NOMO-1 treated with dmso at 0.1 percent for 144 hours (cell line): Measurements from ENCODE around the gene PDSS2.
A peak's percentile ranks its signal among the peaks of the same experiment; 100 is the strongest.
"Not testable (repeated sequence)": the region's sequence is repeated elsewhere in the genome, so short reads cannot be mapped to it uniquely, and the experiment has no call there.

Experiments
- DNase-seq: peaks from one replicate; lab custom pipeline; 2025; ENCODE audit not compliant: unreplicated experiment; lab: John Stamatoyannopoulos, UW

The PDSS2 gene

DNA sequence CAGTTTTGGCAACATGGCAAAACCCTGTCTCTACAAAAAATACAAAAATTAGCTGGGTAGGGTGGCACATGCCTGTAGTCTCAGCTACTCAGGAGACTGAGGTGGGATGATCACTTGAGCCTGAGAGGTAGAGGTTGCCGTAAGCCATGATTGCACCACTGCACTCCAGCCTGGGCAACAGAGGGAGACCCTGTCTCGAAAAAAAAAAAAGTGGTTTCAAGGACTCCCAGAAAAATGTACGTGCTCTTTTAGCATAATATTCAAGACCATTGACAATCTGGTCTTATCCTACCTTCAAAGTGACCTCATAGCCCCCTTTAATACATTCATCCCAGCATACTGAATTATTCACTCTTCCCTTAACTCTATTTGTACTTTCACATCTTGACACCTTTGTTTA is 16.0 kb upstream of the PDSS2 start:
- DNase-seq: not testable (repeated sequence)

DNA sequence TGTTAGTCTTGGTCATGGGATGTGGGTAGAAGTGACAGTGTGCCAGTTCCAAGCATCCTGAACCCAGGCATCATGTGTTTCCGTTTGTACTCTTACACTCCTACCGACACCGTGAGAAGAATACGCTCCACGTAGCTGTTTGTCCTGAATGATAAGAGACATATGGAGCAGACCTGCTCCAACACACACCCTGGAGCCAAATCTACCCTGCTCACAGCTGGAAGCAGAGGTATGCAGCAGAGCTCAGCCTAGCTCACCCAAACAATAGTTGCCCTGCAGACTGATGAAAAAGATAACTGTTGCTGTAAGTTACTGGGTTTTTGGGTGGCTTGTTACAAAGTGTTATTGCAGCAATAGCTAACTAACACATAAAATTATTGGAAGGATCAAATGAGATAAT is 14.3 kb upstream of the PDSS2 start:
- no peak for DNase-seq

DNA sequence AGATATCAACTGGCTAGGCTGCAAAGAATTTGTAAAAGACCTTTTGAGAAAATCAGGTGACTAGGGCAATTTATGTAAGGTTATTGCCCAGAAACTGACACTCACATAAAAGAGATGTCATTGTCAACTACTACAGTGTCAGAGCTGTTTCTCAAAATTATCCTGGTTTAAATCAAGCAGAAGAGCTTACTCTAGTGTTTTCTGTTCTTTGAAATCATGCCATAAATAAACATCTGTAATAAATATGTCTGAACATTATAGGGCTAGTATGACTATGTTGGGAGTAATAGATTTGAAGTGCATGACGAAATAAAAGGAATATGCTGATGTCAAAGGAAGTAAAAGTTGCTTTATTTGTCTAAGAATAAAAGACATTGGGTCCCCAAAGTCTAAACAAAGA is 11.0 kb upstream of the PDSS2 start:
- DNase-seq: no peak

DNA sequence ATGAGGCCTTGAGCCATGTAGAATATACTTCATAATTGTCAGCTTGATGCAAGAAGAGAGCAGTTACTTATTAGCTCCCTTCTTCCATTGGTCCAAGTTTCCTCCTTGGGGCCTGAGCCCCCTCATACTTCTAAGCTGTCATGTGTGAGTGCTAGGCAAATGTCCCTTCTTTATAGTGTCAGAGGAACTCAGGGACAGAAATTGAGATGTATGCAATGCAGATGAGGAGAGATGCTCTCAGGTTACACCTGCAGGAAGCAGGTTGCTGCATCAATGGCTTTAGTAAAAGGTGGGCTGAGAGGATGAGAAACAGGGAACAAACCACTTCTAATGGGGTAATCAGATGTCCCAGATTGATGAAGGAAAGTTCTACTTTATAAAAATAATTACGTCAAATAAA is 6.7 kb upstream of the PDSS2 start:
- DNase-seq: no peak

DNA sequence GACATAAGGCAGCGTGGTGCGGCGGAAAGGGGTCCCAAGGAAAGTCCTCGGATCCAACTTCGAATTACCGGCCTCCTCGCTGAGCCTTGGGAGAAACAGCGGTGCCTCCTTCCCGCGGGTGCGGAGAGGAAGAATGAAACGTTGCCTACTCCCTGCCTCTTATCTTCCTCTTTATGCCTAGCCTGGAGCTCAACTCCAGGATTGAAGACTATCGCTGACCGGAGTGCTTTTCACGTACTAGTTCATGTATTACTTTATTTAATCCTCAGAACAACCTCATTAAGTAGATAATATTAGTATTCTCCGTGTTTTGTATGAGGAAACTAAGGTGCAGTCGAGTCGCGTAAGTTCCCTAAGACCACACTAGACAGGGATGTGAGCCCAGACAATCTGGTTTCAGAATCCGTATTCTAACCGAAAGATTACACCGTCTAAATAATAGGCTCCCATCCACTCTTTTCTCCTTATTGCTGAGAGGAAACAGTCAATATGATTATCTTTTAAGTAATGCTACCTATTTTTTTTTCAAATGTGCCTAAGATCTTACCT is 793 bp upstream of the PDSS2 start:
- DNase-seq: peak; percentile 68

DNA sequence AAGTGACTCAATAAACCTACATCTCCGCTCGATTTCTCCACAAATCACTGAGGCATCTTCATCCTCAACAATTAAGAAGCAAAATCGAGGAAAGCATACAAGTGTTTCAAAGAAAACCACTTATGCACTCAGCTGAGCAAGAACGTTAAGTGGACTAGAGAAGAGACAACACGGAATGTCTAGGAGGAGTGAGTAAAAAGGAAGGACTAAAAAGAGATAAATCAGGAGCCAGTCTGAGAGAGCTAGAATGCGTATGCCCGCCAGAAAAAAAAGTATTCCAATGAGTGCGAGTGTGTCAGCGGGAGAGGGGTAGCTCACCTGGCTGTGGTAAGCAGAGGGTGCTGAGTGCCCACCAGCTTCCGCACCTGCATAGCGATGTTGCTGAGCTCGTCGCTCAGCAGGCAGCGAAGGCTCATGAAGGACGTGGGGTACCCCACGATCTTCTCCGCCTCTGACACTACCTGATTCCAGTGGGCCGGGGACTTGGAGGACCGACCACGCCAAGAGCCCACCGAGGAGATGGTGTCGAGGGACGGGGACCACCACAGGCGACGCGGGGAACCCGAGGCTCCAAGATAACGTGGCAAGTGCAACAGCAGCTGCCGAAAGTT is 587 bp downstream of the PDSS2 start:
- DNase-seq: no peak

DNA sequence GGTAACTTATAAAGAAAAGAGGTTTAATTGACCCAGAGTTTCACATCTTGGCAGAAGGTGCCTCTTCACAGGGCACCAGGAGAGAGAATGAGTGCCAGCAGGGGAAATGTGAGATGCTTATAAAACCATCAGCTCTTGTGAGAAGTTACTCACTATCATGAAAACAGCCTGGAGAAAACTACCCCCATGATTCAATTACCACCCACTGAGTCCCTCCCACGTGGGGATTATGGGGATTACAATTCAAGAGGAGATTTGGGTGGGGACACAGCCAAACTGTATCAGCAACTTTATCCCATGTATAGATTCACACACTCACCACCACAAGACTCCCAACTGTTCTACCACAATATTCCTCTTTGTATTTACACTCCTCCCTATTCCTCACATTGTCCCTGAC is 10.6 kb downstream of the PDSS2 start:
- DNase-seq: no peak

DNA sequence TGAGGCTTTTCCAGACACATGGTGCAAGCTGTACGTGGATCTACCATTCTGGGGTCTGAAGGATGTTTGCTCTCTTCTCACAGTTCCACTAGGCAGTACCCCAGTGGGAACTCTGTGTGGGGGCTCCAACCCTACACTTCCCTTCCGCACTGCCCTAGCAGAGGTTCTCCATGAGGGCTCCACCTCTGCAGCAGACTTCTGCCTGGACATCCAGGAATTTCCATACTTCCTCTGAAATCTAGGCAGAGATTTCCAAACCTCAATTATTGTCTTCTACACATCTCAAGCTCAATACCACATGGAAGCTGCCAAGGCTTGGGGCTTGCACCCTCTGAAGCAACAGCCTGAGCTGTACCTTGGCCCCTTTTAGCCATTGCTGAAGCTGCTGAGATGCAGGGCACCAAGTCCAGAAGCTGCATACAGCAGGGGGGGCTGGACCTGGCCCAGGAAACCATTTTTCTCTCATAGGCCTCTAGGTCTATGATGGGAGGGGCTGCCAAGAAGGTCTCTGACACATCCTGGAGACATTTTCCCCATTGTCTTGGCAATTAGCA is 11.6 kb downstream of the PDSS2 start:
- no peak for DNase-seq

DNA sequence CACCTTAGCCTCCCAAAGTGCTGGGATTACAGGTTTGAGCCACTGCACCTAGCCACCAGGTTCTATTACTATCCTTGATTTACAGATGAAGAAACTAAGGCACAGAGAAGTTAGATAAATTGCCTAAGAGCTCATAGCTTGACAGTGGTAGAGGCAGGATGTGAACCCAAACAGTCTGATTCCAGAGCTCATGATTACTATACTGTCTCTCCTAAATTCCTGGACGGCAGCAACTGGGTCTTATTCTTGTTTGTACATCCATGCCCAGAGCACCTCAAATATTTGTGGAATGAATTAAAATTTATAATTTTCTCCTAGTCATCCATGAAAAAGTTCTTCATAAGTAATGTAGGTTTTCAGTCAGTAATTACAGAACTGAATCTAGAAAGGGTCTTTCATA is 15.1 kb downstream of the PDSS2 start:
- DNase-seq: no peak

DNA sequence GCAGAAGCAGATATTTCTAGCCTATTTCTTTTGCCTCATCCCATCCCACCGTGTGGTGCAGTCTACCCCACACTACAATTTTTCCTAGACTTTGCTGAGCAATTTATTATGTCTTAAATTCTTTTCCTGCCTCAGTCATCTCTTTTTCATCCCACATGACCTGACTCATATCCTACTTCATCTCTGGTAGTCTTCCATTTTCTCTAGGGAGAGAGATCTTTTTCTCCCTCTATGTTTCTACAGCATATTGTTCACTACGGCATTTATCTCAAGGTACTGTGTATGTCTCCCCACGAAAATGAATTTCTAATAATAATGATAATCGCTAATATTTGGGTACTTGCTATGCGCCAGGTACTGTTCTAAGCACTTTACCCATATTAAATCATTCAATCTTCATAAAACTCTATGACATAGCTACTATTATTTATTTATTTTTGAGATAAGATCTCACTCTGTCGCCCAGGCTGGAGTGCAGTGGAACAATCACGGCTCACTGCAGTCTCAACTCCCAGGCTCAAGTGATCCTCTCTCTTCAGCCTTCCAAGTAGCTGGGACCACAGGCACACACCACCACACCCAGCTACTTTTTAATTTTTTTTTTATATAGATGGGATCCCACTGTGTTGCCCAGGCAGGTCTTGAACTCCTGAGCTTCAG is 15.6 kb downstream of the PDSS2 start:
- DNase-seq: no peak

DNA sequence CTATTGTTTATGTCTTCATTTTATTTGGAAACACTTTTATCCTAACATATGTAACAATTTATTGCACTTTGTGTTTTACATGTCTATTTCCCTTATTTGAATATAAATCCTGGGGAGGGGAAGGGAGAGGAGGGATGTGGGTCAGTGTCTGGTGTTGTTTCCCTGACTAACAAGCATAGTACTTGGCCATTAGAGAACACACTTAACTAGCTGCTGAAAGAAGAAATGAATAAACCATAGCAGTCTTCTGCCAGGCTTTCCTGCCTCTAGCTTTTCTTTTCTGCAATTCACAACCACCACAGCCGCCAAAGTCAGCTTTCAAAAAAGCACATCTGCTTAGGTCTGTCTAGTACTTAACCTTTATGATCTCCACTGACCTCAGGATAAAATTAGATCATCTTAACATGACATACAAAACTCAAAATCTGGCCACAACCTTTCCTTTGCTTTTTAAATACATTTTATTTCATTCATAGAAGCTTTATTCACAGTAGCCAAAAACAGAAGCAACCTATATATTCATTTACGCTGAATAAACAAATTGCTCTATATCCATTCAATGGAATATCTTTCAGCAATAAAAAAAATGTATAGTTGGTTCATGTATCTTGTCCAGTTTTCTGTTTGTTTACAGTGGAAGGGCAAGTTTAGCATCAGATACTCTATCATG is 16.3 kb downstream of the PDSS2 start:
- no peak for DNase-seq

DNA sequence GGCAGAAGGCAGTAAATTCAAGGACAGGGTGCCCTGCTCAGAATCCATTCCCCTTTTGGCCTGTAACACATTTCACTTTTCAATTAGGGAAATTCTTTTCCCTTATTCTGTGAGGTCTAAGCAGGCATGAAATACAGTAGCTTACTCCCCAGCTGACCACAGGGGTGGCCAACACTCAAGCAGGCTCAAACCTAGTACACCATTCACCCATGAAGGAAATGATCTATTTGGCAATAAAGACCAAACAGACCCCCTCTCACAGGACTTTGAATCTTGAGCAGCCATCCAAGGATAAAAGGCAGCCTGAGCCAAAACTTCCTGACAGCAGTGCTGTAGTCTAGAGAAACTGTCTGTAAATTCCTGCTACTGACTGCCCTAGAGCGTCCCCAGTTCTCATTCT is 17.7 kb downstream of the PDSS2 start:
- DNase-seq: no peak

DNA sequence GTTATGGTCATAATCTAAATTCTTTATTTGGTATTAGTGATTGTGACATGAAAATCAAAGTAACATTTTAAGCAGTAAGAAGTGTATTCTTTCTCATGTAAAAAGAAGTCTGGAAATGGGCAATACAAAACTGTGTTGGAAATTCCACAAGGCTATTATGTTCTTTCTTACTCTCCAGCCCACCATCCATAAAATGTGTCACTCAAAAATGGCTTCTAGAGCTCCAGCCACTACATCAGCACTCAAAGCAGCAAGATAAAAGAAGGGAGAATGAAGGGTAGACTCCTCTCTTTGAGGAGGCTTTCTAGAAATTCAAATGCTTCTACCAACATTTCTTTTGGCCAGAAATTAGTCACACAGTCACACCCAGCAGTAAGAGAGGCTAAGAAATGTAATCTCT is 18.4 kb downstream of the PDSS2 start:
- DNase-seq: no peak

DNA sequence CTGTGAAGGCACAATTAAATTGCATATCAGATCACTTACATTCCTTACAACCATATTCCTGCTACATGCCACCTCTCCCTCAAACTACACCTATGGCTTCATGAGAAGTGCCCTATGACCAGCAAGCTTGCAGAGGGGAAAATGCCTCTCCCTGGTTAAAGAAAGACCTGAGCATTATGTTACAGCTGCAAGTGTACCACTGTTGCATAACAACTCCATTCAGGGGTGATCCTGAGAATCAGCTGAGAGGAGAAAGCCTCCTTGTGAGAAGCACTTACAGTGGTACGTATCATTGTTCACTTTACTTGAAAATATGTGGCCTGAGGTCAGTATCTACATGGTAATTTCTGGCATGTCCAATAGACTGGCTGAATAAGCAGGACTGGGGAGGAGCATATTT is 20.0 kb downstream of the PDSS2 start:
- no peak for DNase-seq

DNA sequence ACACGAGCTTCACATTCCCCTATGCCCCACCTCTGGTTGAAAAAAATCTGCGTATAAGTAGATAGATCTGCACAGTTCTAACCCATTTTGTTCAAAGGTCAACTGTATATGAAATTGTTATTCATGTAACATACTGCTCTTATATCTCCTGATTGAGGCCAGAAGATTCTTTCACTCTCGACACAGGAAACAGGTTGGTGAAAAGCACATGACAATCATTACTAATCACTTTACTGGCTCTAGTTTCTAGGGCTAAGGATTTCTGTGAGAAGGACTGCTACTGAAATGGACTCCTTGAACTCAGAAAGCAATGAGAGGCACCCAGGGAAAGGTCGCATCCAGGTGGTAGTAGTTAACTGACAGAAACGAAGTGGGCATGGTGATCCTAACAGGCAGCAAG is 21.7 kb downstream of the PDSS2 start:
- DNase-seq: no peak

DNA sequence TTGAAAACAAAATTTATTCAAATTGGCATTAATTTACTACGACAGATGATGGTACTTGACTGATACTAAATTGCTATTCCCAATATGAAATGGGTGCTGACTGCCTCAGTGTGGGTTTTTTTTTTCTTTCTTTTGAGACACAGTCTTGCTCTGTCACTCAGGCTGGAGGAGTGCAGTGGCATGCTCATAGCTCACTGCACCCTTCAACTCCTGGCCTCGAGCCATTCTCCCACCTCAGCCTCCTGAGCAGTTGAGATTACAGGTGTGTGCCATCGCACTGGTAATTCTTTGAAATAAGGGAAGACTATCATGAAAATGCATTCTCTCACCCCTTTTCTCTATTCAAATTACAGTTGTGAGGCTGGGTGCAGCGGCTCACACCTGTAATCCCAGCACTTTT is 22.5 kb downstream of the PDSS2 start:
- no peak for DNase-seq

DNA sequence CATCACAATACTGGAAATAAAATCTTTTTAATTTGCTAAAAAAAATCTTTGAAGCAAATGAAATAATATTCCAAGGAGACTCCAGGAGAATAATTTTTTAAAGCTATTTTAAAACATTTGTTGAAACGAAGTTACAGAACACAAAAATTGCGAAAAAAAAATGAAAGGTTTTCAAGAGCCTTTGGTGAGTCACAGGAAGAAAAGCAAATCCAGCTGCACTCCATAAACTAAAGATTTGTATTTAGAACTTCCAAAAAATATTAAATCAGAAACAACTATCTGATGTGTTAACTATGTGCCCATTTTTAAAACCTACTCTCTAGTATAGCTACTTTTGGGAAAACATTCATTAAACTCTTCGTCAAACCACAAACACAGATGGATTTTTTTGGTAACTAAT is 23.6 kb downstream of the PDSS2 start:
- no peak for DNase-seq

DNA sequence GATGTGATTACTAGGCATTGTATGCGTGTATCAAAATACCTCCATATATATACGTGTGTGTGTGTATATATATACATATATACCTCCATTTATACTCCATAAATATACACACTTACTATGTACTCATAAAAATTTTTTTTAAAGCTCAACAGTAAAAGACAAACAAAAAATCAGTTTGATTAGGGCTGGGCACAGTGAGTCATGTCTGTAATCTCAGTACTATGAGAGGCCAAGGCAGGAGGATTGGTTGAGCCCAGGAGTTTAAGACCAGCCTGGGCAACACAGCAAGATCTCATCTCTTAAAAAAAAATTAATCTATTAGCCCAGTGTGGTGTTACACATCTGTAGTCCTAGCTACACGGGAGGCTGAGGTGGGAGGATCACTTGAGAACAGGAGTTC is 24.6 kb downstream of the PDSS2 start:
- no peak for DNase-seq

DNA sequence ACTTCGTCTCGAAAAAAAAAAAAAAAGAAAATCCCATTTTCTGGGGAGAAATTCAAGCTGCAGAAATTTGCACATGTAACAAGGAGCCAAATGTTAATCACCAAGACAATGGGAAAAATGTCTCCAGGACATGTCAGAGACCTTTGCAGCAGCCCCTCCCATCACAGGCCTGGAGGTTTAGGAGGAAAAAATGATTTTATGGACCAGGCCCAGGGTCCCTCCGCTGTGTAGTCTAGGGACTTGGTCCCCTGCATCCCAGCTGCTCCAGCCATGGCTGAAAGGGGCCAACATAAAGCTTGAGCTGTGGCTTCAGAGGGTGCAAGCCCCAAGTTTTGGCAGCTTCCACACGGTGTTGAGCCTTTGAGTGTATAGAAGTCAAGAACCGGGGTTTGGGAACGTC is 33.4 kb downstream of the PDSS2 start:
- not testable (repeated sequence) for DNase-seq

DNA sequence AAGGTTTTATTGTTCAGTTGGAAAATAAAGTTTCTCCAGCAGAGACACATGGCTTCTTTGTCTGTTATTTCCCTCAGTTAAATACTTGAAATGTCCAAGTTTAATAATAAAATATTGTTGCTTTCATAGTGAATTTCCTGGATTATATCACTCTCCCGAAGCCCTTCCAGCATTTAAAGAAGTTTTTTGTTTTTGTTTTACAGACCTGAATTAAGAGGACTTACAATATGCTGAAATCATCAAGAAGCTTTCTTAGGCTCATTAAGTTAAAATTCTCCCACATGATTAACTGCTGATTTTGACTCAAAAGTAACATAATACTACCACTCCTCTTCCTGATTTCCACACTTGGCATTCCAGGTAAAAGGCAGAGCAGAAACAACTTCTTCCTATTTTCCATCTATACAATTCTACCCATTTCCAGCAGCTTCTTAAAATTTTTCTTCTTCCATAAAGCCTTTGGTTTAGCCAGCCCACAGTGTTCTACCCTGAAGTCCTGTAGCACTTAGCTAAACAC is 35.8 kb downstream of the PDSS2 start:
- no peak for DNase-seq

DNA sequence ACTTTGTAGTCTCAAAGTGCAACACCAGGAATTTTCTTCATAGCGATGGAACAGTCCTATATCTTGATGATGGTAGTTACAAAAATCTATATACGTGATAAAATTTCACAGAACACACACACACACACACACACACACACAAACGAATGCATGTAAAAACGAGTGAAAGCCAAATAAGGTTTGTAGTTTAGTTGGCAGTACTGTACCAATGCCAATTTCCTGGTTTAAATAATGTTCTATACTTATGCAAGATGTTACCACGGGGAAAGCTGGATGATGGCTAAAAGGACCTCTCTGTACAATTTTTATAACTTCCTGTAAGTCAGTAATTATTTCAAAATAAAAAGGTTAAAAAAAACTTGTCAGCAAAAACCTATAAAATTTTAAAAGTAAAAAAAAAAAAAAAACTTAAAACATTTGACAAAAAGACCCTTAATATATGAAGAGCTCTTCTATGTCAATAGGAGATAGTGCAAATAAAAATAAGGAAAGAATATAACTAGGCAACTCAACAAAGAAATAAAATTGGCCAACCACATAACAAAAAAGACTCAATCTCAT is 37.6 kb downstream of the PDSS2 start:
- DNase-seq: no peak

DNA sequence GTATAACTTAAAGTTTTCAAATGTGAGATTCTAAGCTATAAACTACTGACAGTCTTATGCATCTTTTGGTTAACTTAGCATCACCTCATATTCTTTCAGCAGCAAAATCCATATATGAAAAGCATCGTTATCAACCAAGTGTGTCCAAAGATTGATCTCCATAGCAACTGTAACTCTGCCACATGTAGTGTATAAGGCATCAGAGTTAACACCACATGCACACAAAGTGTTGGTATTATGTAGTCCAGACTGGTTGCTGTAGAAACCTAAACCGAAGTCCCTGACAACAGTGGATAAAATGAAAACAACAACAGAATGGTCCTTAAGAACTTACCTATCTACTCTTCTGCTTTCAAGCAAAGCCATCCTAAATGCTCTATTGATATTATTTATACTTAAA is 39.6 kb downstream of the PDSS2 start:
- no peak for DNase-seq
